Measurements from ENCODE around the gene TSHZ2.

Gene TSHZ2

DNA sequence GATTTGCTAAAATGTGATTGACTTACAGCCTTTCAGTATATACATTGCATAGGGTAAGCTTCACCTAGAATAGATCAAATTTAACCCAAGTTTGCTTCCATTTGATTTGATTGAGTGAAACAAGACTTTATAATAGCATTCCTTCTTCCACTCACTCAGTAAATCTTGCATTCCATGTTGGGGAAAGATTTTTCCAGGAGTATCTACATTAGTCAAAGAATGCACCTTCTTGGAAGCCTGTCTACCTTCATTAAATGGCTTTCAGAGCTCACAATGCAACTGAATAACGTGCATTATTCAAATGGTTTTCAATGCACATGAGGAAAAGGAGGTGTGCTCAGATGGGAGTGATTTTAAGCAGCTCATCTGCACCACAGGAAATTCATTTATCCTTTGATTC lies 38.3 kb upstream of the TSHZ2 start:
- TF ChIP-seq, protein P1, sequence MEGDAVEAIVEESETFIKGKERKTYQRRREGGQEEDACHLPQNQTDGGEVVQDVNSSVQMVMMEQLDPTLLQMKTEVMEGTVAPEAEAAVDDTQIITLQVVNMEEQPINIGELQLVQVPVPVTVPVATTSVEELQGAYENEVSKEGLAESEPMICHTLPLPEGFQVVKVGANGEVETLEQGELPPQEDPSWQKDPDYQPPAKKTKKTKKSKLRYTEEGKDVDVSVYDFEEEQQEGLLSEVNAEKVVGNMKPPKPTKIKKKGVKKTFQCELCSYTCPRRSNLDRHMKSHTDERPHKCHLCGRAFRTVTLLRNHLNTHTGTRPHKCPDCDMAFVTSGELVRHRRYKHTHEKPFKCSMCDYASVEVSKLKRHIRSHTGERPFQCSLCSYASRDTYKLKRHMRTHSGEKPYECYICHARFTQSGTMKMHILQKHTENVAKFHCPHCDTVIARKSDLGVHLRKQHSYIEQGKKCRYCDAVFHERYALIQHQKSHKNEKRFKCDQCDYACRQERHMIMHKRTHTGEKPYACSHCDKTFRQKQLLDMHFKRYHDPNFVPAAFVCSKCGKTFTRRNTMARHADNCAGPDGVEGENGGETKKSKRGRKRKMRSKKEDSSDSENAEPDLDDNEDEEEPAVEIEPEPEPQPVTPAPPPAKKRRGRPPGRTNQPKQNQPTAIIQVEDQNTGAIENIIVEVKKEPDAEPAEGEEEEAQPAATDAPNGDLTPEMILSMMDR (IDR thresholded peaks at IDR 0.05): no peak
- TF ChIP-seq ZFX (IDR thresholded peaks at IDR 0.05; ENCODE audit: borderline replicate concordance): no peak
- H3K27ac ChIP-seq: no peak overlapping the region

DNA sequence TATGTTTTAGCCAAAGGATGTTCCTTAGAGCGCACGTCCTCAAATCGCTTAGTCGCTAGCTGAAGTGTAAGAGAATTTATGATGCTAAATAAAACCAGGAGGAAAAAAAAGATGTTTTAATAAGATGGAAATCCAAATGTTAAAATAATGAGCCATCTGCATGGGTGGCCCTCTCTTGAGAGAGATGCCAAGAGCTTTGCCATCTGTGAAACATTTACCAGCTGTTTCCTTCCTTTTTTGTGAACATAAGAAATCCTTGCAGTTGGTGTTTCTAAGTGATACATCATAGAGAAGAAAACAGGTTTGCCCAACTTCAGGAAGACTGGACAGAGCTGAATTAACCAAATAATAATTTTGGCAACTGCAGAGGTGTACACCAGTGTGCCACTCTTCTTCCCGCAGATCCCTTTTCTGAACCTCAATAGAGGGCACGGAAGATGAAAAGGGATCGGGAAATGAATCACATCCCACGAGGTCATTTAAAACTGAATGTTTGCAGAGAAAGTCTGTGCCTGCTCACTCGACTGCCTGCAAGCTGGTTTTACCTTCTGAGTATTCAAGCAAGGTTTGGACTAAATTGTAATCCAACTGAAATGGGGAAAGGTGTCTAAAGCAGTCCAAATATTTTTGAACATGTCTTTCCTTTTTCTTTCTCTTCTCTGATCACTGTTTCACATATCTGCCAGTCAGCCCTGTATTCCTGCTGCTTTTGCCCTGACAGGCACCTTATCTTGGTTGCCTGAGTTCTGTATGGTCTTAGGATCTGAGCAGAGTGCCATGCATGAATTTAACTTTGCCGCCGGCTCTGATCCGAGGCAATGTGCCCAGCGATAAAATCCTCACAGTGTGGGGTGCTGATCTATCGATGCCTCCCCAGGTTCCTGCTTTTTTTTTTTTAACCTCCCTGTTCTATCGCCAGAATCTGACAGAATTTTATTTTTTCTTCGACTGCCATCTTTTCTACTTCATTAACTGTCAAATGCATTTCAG lies 35.5 kb upstream of the TSHZ2 start:
- no peak overlapping the region for H3K27ac ChIP-seq
- TF ChIP-seq, protein P1 (IDR thresholded peaks at IDR 0.05): no peak
- TF ChIP-seq ZFX (IDR thresholded peaks at IDR 0.05; ENCODE audit: borderline replicate concordance): no peak

GRCh38 chr20:52937591-52938100 lies 34.5 kb upstream of the TSHZ2 start:
- TF ChIP-seq, protein P1 (IDR thresholded peaks at IDR 0.05): no peak
- no peak for TF ChIP-seq ZFX (IDR thresholded peaks at IDR 0.05; ENCODE audit: borderline replicate concordance)
- H3K27ac ChIP-seq: no peak overlapping the region

- TF ChIP-seq, protein P1 (IDR thresholded peaks at IDR 0.05): no peak
- TF ChIP-seq ZFX (IDR thresholded peaks at IDR 0.05; ENCODE audit: borderline replicate concordance): no peak
- no peak overlapping the region for H3K27ac ChIP-seq
Measured at GRCh38 chr20:52939141-52939540, 33.0 kb upstream of the TSHZ2 start.

GRCh38 chr20:52941808-52942207 lies 30.4 kb upstream of the TSHZ2 start:
- TF ChIP-seq, protein P1 (IDR thresholded peaks at IDR 0.05): no peak
- no peak for TF ChIP-seq ZFX (IDR thresholded peaks at IDR 0.05; ENCODE audit: borderline replicate concordance)
- no peak overlapping the region for H3K27ac ChIP-seq

DNA sequence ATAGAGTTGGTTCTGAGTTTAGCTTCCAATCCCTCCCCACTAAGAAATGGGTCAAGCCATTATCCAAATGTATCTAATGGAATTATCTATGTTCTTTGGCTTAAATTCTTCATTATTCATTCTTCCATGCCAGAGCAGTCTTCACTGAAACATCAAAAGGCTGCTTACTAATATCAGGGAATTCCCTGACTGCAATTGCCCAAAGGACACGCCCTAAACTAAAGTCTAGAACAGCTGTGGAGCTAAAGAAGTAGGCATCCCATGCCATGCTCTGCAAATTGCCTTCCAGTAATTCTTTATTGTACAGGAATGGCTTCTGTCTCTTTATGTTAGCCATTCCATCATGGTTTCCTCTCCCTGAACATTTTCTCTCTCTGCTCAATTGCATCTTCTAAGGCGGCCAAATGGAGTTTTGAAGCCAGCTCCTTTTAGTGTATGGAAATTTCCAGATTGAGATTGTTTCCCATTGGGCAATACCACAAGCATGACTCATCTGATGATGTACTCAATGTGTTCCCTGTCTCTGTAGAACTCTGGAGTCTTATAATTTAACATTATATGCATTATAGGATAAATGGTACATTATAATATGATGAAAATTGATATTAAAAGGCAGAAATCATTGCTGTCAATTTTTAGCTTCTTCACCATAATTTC lies 28.8 kb upstream of the TSHZ2 start:
- TF ChIP-seq ZFX (IDR thresholded peaks at IDR 0.05; ENCODE audit: borderline replicate concordance): no peak
- TF ChIP-seq, protein P1 (IDR thresholded peaks at IDR 0.05): no peak
- H3K27ac ChIP-seq: no peak overlapping the region
